Activated CD8-positive, alpha-beta memory T cell treated with anti-CD3 and anti-CD28 coated beads, Interleukin-2, amount 50 U/mL, for 1 hour (primary cell): ENCODE measurements around the gene ZNF777.
"Not testable (repeated sequence)": the region's sequence is repeated elsewhere in the genome, so short reads cannot be mapped to it uniquely, and the experiment has no call there.

Experiments used
- DNase-seq: peaks from one replicate; pipeline ENCODE4 v3.0.0-alpha.2; 2020; ENCODE audit errors: extremely low read depth

Gene ZNF777

DNA sequence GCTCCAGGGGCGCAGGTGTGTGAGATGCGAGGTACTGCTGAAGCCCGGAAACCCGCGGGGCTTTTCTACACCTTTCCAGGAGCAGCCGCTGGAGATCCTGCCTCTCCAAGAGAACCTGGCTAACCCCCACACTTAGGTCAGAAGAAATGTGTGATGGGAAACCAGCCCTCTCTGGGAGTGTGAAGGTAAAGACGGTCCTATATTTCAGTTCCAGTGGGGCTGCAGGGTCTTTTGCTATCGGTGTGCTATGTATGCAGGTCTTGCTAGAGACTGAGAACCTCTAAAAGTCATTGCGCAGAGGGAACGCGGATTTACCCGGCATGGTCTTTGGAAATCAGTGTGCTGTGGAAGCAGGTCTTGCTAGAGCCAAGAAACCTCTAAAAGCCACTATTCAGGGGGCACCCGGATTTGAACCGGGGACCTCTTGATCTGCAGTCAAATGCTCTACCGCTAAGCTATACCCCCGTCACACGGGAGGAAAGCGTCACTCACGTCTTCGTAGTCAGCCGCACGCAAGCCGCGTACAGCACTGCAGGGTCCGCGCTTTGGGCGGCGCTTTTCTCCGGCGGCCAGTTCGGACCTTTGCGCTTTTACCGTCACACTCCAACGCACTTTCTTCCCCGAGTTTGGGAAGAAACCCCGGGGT lies 46.0 kb downstream of the ZNF777 start:
- no peak for DNase-seq

DNA sequence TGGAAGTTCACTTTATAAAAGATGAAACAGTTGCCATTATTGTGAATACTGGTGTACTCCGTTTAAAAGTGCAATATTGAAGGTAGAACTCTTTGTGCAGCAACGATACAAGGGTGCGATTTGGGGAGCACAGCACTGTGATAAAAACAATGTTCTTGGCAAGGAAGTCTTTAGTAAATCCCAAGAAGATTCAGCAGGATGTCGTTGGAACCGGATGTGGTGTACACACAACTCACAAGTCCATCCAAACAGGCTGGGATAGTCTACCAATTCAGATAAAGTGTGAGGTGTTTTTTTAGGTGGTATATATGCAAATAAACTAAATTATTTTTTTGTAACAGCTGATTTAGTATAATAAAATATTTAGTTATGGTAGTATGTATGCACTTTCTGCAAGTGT lies 46.7 kb downstream of the ZNF777 start:
- DNase-seq = no peak

DNA sequence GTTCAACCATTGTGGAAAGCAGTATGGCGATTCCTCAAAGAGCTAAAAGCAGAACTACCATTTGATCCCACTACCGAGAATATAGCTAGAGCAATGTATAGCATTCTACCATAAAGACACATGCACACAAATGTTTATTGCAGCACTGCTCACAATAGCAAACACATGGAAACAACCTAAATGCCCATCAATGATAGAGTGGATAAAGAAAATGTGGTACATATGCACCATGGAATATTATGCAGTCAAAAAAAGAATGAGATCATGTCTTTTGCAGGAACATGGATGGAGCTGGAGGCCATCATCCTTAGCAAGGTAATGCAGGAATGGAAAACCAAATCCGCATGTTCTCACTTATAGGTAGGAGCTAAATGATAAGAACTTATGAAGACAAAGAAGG lies 47.8 kb downstream of the ZNF777 start:
- DNase-seq = not testable (repeated sequence)

DNA sequence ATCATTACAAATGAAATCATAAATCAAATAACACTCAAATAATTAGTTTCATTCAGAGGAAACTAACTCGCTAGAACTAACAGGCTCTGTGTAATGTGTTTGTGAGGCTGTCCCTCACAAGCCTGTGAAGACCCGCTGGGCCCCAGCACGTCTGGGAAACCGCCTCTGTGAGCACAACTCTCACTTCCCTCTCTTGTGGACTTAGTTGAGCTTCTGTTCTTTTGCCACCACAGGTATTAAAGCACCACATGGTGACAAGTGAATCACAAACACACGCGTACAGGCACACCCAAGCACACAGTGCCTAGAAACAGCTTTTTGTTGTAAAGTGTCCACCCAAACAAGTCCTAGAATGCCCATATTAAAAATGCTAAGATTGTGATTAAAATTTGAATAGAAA lies 51.0 kb downstream of the ZNF777 start:
- no peak for DNase-seq

DNA sequence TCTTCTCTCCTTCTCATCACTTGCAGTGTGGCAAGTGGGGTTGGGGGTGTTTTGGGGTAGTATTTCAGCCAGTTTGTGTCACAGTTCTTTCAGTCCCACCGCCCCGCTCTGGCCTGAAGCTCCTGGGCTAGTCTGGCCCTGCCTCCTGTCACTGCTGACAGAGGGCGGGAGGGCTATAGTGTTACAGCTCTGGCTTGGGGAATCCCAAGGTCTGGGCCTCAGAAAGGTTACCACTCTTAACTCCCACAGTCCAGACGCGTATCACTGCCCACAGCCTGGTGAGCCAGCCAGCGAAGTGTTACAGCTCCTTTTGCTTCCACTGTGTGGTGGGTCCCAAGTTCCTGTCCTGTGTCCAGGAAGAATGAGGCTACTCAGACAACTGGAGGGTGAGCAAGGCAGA lies 56.0 kb downstream of the ZNF777 start:
- no peak for DNase-seq

DNA sequence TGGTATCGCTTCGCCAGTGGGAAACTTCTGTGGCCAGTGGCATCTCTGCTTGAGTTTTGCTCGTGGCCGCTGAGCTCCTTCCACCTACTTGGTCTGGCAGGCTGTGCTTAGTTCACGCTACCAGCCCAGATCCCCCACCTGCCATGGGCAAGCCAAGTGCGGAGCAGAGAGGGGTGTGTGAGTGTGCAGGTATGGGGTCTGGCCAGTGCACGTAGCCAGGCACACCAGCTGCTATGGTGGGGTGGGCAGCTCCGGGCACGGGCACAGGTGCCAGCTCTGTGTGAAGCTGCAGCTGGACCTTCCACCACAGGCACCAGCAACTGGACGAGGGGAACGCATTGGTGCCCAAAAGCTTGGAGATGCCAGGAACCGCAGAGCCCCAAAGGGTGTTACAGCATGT lies 56.5 kb downstream of the ZNF777 start:
- DNase-seq = no peak

DNA sequence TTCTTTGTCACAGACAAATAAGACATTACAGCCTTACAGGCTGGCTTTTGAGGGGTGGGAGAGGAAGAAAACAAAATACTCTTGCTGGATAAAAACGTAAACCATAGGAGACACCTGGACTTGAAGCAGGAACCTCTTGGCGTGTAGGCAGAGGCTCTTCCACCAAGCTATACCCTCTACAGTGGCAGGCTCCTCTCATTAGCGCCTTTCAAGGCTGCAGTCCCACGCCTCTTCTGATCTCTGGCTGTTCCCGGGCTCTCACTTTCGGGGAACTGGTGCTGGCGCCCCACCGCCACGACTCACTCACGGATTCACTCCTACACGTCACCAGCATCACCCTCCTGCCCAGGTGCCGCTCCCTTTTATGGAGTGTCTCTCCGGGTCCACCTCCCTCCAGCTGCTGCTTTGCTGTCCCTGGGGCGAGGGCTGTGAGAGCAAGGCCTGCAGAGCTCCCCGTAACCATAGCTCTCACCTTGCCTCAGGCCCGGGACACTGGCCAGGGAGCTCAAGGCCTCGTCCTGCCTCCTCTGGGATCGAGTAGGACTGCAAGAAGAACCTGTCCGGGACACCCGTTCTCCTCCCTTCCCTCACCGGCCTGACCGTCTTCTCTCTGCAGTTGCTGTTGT lies 62.6 kb downstream of the ZNF777 start:
- DNase-seq = no peak

DNA sequence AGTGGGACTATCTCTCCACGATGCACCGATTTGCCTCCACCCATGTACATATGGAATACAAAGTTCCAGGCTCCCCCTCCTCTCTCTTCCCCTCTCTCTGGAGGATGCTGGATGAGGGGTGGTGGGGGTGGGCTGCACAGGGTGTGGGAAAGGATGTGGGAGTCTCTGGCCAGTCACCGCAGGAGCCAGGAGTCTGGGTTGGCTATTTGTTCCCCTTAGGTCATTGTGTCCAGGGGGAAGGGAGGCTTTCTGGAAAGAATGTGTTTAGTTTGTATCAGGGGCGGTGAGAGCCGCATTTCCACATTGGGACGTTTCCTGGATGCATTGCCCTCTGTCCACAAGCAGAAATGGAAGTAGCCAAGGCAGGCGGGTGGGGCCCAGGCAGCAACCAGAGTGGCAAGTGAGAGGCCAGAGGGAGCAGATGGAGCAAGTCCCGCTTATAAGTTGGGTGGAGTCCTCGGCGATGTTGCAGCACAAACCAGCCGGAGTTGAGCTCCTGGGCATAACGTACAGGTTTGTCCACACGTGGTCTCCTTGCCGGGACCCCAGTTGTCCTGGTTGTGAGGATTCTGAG lies 63.3 kb downstream of the ZNF777 start:
- DNase-seq = no peak

DNA sequence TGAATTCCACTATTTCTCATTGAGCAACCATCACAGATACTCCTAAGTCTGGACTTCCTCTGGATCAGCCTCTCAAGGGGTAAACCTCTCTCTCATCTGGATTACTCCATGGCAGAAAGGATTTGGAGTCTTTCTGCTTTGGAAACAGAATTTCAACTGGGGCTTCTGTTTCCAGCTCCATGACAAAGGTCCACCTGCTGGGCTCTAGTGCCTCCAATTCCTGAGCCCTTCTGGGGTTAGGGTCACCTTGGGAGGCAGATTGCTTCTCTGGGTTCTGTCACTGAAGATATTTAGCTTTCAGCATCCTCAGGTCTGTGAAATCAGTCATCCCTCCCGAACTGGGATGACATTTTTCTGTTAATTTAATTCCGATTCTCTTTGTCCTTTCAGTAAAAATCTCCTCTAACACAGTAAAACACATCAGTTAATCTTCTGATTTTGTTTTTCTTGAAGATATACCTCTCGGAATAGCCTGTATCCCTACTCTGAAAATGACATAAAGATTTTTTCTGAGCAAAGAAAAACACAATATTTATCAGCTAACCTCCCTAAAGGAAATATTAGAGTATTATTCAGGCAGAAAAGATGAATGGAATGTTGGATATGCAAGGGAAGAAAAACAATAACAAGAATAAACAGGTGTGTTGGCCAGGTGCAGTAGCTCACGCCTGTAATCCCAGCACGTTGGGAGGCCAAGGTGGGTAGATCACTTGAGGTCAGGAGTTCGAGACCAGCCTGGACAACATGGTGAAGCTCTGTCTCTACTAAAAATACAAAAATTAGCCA lies 72.1 kb downstream of the ZNF777 start:
- not testable (repeated sequence) for DNase-seq

DNA sequence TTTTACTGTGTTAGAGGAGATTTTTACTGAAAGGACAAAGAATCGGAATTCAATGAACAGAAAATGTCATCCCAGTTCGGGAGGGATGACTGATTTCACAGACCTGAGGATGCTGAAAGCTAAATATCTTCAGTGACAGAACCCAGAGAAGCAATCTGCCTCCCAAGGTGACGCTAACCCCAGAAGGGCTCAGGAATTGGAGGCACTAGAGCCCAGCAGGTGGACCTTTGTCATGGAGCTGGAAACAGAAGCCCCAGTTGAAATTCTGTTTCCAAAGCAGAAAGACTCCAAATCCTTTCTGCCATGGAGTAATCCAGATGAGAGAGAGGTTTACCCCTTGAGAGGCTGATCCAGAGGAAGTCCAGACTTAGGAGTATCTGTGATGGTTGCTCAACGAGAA lies 74.3 kb downstream of the ZNF777 start:
- DNase-seq = not testable (repeated sequence)

DNA sequence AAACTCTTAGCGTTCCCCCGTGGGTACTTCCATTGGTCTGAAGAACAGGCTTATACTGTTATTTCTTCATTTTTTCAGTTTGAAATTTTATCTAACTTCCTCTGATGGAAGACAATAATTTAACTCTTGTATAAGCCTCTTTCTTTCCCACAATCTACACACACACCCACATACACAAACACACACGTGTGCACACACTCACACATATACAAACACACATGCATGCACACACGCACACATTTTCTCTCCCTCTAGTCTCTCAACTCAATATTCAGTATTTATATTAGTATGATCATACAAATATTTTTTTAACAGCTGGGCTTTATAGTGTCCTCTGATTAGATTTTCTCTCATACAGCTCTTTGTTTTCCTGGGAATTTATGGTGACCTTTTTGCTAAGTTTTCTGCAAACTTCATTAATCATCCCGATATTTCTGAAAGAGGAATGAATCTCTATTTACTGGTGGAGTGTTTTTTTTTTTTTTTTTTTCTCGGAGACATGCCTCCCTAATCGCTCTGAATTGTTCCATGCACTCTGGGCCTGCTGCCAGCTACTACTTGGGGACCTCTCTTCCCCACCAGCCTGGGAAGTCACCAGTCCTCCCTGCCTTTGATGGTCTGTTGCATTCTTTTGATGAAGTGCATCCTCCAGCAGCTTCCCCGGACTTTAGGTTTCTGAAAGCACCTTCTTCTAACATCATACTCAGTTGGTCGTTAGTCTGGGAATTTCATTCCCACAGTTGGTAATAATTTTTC lies 75.5 kb downstream of the ZNF777 start:
- DNase-seq = no peak
